Endometrium (tissue), 2 donors: ENCODE data around the gene MPPED2.

Experiments used
- FAIRE-seq: peaks from 2 replicates; lab custom pipeline; 2012; peaks lifted over from hg19 to GRCh38; lab: Jason Lieb, UNC
- donor health status: control.
- donor health status: control.

The MPPED2 gene

GRCh38 chr11:30586251-30587144, at the start of gene MPPED2:
TSS of gene MPPED2 (minus strand) at chr11:30586353. CDS start at chr11:30580373, 5,980 bp downstream.
- no peak for FAIRE-seq

GRCh38 chr11:30635401-30635989, 49.3 kb upstream of the MPPED2 start:
- no peak for FAIRE-seq

- no peak for FAIRE-seq
These were observed 45.0 kb upstream of the MPPED2 start for GRCh38 chr11:30631148-30631547.

- FAIRE-seq: no peak
These were observed 33.6 kb upstream of the MPPED2 start for GRCh38 chr11:30619767-30620166.

- FAIRE-seq: no peak
These were observed 31.6 kb upstream of the MPPED2 start for GRCh38 chr11:30617762-30618161.

GRCh38 chr11:30610628-30611027, 24.5 kb upstream of the MPPED2 start:
- FAIRE-seq: no peak

- no peak for FAIRE-seq
These were observed 22.4 kb upstream of the MPPED2 start for GRCh38 chr11:30608534-30608933.

GRCh38 chr11:30605036-30605605, 19.0 kb upstream of the MPPED2 start:
- no peak for FAIRE-seq

GRCh38 chr11:30603357-30603756, 17.2 kb upstream of the MPPED2 start:
- FAIRE-seq: no peak

GRCh38 chr11:30596832-30597231, 10.7 kb upstream of the MPPED2 start:
- FAIRE-seq: no peak

- no peak for FAIRE-seq
These were observed 9.8 kb upstream of the MPPED2 start for GRCh38 chr11:30595934-30596333.

GRCh38 chr11:30594646-30595411, 8.7 kb upstream of the MPPED2 start:
- no peak for FAIRE-seq

- no peak for FAIRE-seq
These were observed 1.2 kb upstream of the MPPED2 start for GRCh38 chr11:30587269-30587812.

- FAIRE-seq: no peak
These were observed 282 bp downstream of the MPPED2 start for GRCh38 chr11:30585892-30586250.

- no peak for FAIRE-seq
These were observed 845 bp downstream of the MPPED2 start for GRCh38 chr11:30585125-30585891.

- FAIRE-seq: no peak
These were observed 2.5 kb downstream of the MPPED2 start for GRCh38 chr11:30583476-30584280.

- no peak for FAIRE-seq
These were observed 3.4 kb downstream of the MPPED2 start for GRCh38 chr11:30582726-30583125.

- FAIRE-seq: no peak
These were observed 4.5 kb downstream of the MPPED2 start for GRCh38 chr11:30581675-30582074.

- FAIRE-seq: no peak
These were observed 5.6 kb downstream of the MPPED2 start for GRCh38 chr11:30580573-30580972.

- FAIRE-seq: no peak
These were observed 6.6 kb downstream of the MPPED2 start for GRCh38 chr11:30579415-30580175.
